Measurements from ENCODE around the gene GAGE2A. TPM values are rescaled to one million over a fixed set of nuclear protein-coding genes. Genes with fewer than 3 reads are reported as not detected.
"Not testable (repeated sequence)": the region's sequence is repeated elsewhere in the genome, so short reads cannot be mapped to it uniquely, and the experiment has no call there.

GAGE2A gene
- total RNA-seq: not detected

GRCh38 chrX:49589196-49589595 is at the start of gene GAGE2A:
Gene GAGE2A, plus strand, starts transcription at chrX:49589496. Its CDS starts 1,155 bp downstream, at chrX:49590651.
- ATAC-seq (ENCODE audit: low FRiP score); DNase-seq (ENCODE audit: low spot score): not testable (repeated sequence)

- ATAC-seq (ENCODE audit: low FRiP score); DNase-seq (ENCODE audit: low spot score): not testable (repeated sequence)
These were observed 47.9 kb upstream of the GAGE2A start, which contains the start of gene GAGE12D for GRCh38 chrX:49541433-49541832. Gene GAGE12D, plus strand, starts transcription at chrX:49541733. Its CDS starts 1,155 bp downstream, at chrX:49542888.

- not testable (repeated sequence) for ATAC-seq (ENCODE audit: low FRiP score); DNase-seq (ENCODE audit: low spot score)
These were observed 38.3 kb upstream of the GAGE2A start, which contains the start of gene GAGE12E for GRCh38 chrX:49550989-49551388. Gene GAGE12E, plus strand, starts transcription at chrX:49551289. Its CDS starts 1,155 bp downstream, at chrX:49552444.

- not testable (repeated sequence) for DNase-seq (ENCODE audit: low spot score); ATAC-seq (ENCODE audit: low FRiP score)
These were observed 28.8 kb upstream of the GAGE2A start, which contains the start of gene GAGE12F for GRCh38 chrX:49560542-49560941. Gene GAGE12F, plus strand, starts transcription at chrX:49560842. Its CDS starts 1,155 bp downstream, at chrX:49561997.

GRCh38 chrX:49568728-49569127 is 20.6 kb upstream of the GAGE2A start:
- ATAC-seq (ENCODE audit: low FRiP score): not testable (repeated sequence)
- DNase-seq (ENCODE audit: low spot score): peak; percentile 22

- not testable (repeated sequence) for DNase-seq (ENCODE audit: low spot score); ATAC-seq (ENCODE audit: low FRiP score)
These were observed 20.1 kb upstream of the GAGE2A start for GRCh38 chrX:49569152-49569551.

GRCh38 chrX:49570100-49570499 is 19.2 kb upstream of the GAGE2A start, which contains the start of gene GAGE12G:
Gene GAGE12G, plus strand, starts transcription at chrX:49570400. Its CDS starts 1,155 bp downstream, at chrX:49571555.
- not testable (repeated sequence) for DNase-seq (ENCODE audit: low spot score); ATAC-seq (ENCODE audit: low FRiP score)

- not testable (repeated sequence) for ATAC-seq (ENCODE audit: low FRiP score)
These were observed 9.6 kb upstream of the GAGE2A start, which contains the start of gene GAGE12H for GRCh38 chrX:49579649-49580048. Gene GAGE12H, plus strand, starts transcription at chrX:49579949. Its CDS starts 1,155 bp downstream, at chrX:49581104.

GRCh38 chrX:49589769-49590478 is 628 bp downstream of the GAGE2A start:
- not testable (repeated sequence) for DNase-seq (ENCODE audit: low spot score); ATAC-seq (ENCODE audit: low FRiP score)

More at GRCh38 chrX:49579649-49580048, 9.6 kb upstream of the GAGE2A start, which contains the start of gene GAGE12H:
- not testable (repeated sequence) for DNase-seq (ENCODE audit: low spot score)

- ATAC-seq (ENCODE audit: low FRiP score): not testable (repeated sequence)
These were observed 1.2 kb downstream of the GAGE2A start for GRCh38 chrX:49590488-49590887.

GRCh38 chrX:49598720-49599119 is 9.4 kb downstream of the GAGE2A start, which contains the start of gene GAGE1:
Gene GAGE1, plus strand, starts transcription at chrX:49599020. Its CDS starts 1,155 bp downstream, at chrX:49600175.
- not testable (repeated sequence) for DNase-seq (ENCODE audit: low spot score); ATAC-seq (ENCODE audit: low FRiP score)

More at GRCh38 chrX:49590488-49590887, 1.2 kb downstream of the GAGE2A start:
- DNase-seq (ENCODE audit: low spot score): not testable (repeated sequence)

GRCh38 chrX:49610718-49611310 is 21.5 kb downstream of the GAGE2A start:
- no peak for ATAC-seq (ENCODE audit: low FRiP score)
- no peak for TF ChIP-seq CTCF (IDR thresholded peaks at IDR 0.05)

GRCh38 chrX:49618574-49618973 is 29.3 kb downstream of the GAGE2A start:
- ATAC-seq (ENCODE audit: low FRiP score): no peak
- TF ChIP-seq CTCF (IDR thresholded peaks at IDR 0.05): no peak
- DNase-seq (ENCODE audit: low spot score): no peak

More at GRCh38 chrX:49610718-49611310, 21.5 kb downstream of the GAGE2A start:
- no peak for DNase-seq (ENCODE audit: low spot score)
